ENCODE results near the gene GABRR3. TPM values are rescaled to one million over a fixed set of nuclear protein-coding genes. Genes with fewer than 3 reads are reported as not detected.

GABRR3 gene
- total RNA-seq, 1 experiment from 2014 or later, result not detected

- DNase-seq, result no peak
- H3K4me2 ChIP-seq (ENCODE audit: low read length), result no peak overlapping the region
- ChIA-PET POLR2A (ENCODE audit: unreplicated experiment) (no interaction called here), CTCF (no interaction called here)
- no peak overlapping the region for H3K27ac ChIP-seq (ENCODE audit: low read length)
- TF ChIP-seq EZH2 (IDR thresholded peaks at IDR 0.05; ENCODE audit: low read length, unreplicated experiment) (no peak), CTCF (conservative IDR thresholded peaks at IDR 0.05; ENCODE audit: low read depth, low read length) (no peak), EZH2phosphoT487 (IDR thresholded peaks at IDR 0.05; ENCODE audit: borderline replicate concordance, low read length) (no peak)
- no TSS peak for BruUV-seq (replicated peaks)
- H3K27me3 ChIP-seq (ENCODE audit: low read length), result peaks cover 3% of the 10 kb centered on the region; the same call in 1 of the 2 replicates
- H3F3A ChIP-seq (ENCODE audit: low read length, unreplicated experiment), result no peaks in the 10 kb centered on the region
- H2AFZ ChIP-seq (ENCODE audit: low read length), result no peak overlapping the region
- no peak overlapping the region for H3K4me3 ChIP-seq (ENCODE audit: low read length)
- no peaks in the 10 kb centered on the region for H3K79me2 ChIP-seq (ENCODE audit: low read length)
- no peak for ATAC-seq
- H3K4me1 ChIP-seq (ENCODE audit: insufficient read depth, low read length), result no peaks in the 10 kb centered on the region
- no peaks in the 10 kb centered on the region for H3K9me3 ChIP-seq (ENCODE audit: low read length)
- H3K9me2 ChIP-seq (replicated peaks; ENCODE audit: low read length), result no peaks in the 10 kb centered on the region
- intact Hi-C loops (cut with micrococcal nuclease), result no loop called here
- H3K9ac ChIP-seq (ENCODE audit: low read length), result no peak overlapping the region
- H3K36me3 ChIP-seq (ENCODE audit: low read depth, low read length), result no peaks in the 10 kb centered on the region
- H4K20me1 ChIP-seq (ENCODE audit: low read length), result no peaks in the 10 kb centered on the region
These were observed 43.8 kb downstream of the GABRR3 start for GRCh38 chr3:97991293-97991682.

DNA sequence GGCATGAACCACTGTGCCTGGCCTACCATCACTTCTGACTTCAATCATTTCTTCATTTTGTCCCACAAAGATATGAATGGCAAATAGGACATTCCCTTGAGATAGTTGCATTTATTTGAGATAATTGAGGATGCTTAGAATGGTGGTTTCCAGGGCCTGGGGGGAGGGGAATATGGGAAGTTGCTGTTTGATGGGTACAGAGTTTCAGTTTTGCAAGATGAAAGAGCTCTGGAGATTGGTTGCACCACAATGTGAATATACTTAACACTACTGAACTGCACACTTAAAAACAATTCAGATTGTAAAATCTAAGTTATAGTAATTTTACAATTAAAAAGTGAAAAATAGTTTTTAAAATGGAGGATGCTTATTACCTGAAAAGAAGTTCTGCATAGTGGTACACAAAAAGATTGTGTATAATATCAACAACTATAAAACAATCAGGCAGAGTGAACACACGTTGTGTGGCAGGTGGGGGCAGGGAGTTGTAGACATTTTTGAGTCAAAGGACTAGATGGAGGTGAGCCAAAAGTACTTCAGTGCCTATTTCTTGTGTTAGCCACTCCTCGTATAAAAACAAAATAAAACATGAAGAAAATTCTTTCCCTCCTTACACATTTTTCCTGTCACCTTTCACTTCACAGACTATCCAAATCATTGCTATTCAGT lies 44.4 kb downstream of the GABRR3 start:
- Histone ChIP-seq H3K79me2 (ENCODE audit: low read length) (no peaks in the 10 kb centered on the region), H3K27ac (ENCODE audit: low read length) (no peak overlapping the region), H2AFZ (ENCODE audit: low read length) (no peak overlapping the region), H3K36me3 (ENCODE audit: low read depth, low read length) (no peaks in the 10 kb centered on the region), H3K9me3 (ENCODE audit: low read length) (no peaks in the 10 kb centered on the region), H3K9me2 (replicated peaks; ENCODE audit: low read length) (no peaks in the 10 kb centered on the region), H3K27me3 (ENCODE audit: low read length) (peaks cover 6% of the 10 kb centered on the region; the same call in 1 of the 2 replicates), H3K4me3 (ENCODE audit: low read length) (no peak overlapping the region), H3K9ac (ENCODE audit: low read length) (no peak overlapping the region), H3F3A (ENCODE audit: low read length, unreplicated experiment) (no peaks in the 10 kb centered on the region), H4K20me1 (ENCODE audit: low read length) (no peaks in the 10 kb centered on the region), H3K4me2 (ENCODE audit: low read length) (no peak overlapping the region), H3K4me1 (ENCODE audit: insufficient read depth, low read length) (no peaks in the 10 kb centered on the region)
- ChIA-PET POLR2A (ENCODE audit: unreplicated experiment) (no interaction called here), CTCF (interaction anchor here (0.6 kb wide), 1 partner anchor 48 kb away, joined by 3 read pairs; no protein-coding TSS in a partner anchor)
- ATAC-seq (no peak), DNase-seq (no peak)
- intact Hi-C loops (cut with micrococcal nuclease), result no loop called here
- no peak for TF ChIP-seq EZH2phosphoT487 (IDR thresholded peaks at IDR 0.05; ENCODE audit: borderline replicate concordance, low read length)
- no peak for TF ChIP-seq CTCF (conservative IDR thresholded peaks at IDR 0.05; ENCODE audit: low read depth, low read length)
- TF ChIP-seq EZH2 (IDR thresholded peaks at IDR 0.05; ENCODE audit: low read length, unreplicated experiment), result no peak
- BruUV-seq (replicated peaks), result no TSS peak

GRCh38 chr3:97988784-97989568 lies 46.1 kb downstream of the GABRR3 start:
- no peak for TF ChIP-seq EZH2phosphoT487 (IDR thresholded peaks at IDR 0.05; ENCODE audit: borderline replicate concordance, low read length)
- TF ChIP-seq EZH2 (IDR thresholded peaks at IDR 0.05; ENCODE audit: low read length, unreplicated experiment), result no peak
- TF ChIP-seq CTCF (conservative IDR thresholded peaks at IDR 0.05; ENCODE audit: low read depth, low read length), result no peak
- intact Hi-C loops (cut with micrococcal nuclease), result no loop called here
- no peak overlapping the region for H3K4me3 ChIP-seq (ENCODE audit: low read length)
- ATAC-seq, result no peak
- H3F3A ChIP-seq (ENCODE audit: low read length, unreplicated experiment), result no peaks in the 10 kb centered on the region
- peaks cover 15% of the 10 kb centered on the region for H3K27me3 ChIP-seq (ENCODE audit: low read length)
- H3K9me2 ChIP-seq (replicated peaks; ENCODE audit: low read length), result no peaks in the 10 kb centered on the region
- no peaks in the 10 kb centered on the region for H3K36me3 ChIP-seq (ENCODE audit: low read depth, low read length)
- H3K27ac ChIP-seq (ENCODE audit: low read length), result no peak overlapping the region
- CTCF ChIA-PET, result no interaction called here
- H3K9ac ChIP-seq (ENCODE audit: low read length), result no peak overlapping the region
- POLR2A ChIA-PET (ENCODE audit: unreplicated experiment), result no interaction called here
- no TSS peak for BruUV-seq (replicated peaks)
- H3K4me1 ChIP-seq (ENCODE audit: insufficient read depth, low read length), result no peaks in the 10 kb centered on the region
- H3K79me2 ChIP-seq (ENCODE audit: low read length), result no peaks in the 10 kb centered on the region
- H4K20me1 ChIP-seq (ENCODE audit: low read length), result no peaks in the 10 kb centered on the region
- H3K9me3 ChIP-seq (ENCODE audit: low read length), result no peaks in the 10 kb centered on the region
- H2AFZ ChIP-seq (ENCODE audit: low read length), result no peak overlapping the region
- DNase-seq, result no peak
- no peak overlapping the region for H3K4me2 ChIP-seq (ENCODE audit: low read length)

Measured in PC-3 (cell line).